Measurements from ENCODE around the gene FGF14. TPM values are rescaled to one million over a fixed set of nuclear protein-coding genes. Genes with fewer than 3 reads are reported as not detected.

The FGF14 gene
- total and polyA plus RNA-seq, 2 donors (not counting 3 experiments of a cell fraction or from before 2014, with no cell fraction given), result not detected

GRCh38 chr13:101751488-101751887 lies 650.4 kb downstream of the FGF14 start:
- Histone ChIP-seq H3K9ac (replicated peaks; ENCODE audit: extremely low read depth, insufficient read depth, low read length) (no peak overlapping the region), H3K9me3 (replicated peaks; ENCODE audit: control insufficient read depth, insufficient read depth, low read length) (no peaks in the 10 kb centered on the region), H4K20me1 (replicated peaks; ENCODE audit: control insufficient read depth, extremely low read depth, insufficient read depth, low read length) (no peaks in the 10 kb centered on the region), H3K4me2 (ENCODE audit: insufficient read depth, low read length) (no peak overlapping the region), H3K9me1 (replicated peaks; ENCODE audit: control insufficient read depth, extremely low read depth, insufficient read depth, low read length) (no peaks in the 10 kb centered on the region), H2AFZ (ENCODE audit: low read depth, low read length) (peak overlapping the region; percentile 72), H3K27me3 (ENCODE audit: control insufficient read depth in 2 of 2, insufficient read depth in 2 of 2, low read length in 2 of 2) (no peaks in the 10 kb centered on the region), H3K27ac (ENCODE audit: insufficient read depth, low read depth, low read length) (no peak overlapping the region), H3K4me3 (replicated peaks in 1 of 3; ENCODE audit: insufficient read depth in 1 of 3, low read depth in 1 of 3, low read length in 3 of 3) (no peak overlapping the region), H3K4me1 (ENCODE audit: control insufficient read depth, extremely low read depth, insufficient read depth, low read length) (peaks cover 6% of the 10 kb centered on the region), H3K36me3 (ENCODE audit: control insufficient read depth in 2 of 2, extremely low read depth in 1 of 2, insufficient read depth in 2 of 2, low read length in 2 of 2) (no peaks in the 10 kb centered on the region), H3K79me2 (ENCODE audit: control insufficient read depth, insufficient read depth, low read length) (no peaks in the 10 kb centered on the region)
- DNase-seq (ENCODE audit: low read depth, low spot score) (peak; percentile 86), FAIRE-seq (peak; percentile 75)
- dilution Hi-C loops (cut with MboI; ENCODE audit: extremely low pct_ligation_motif_present, low sequenced_read_pairs), result loop anchor here (25.0 kb wide), 1 partner anchor 239 kb away; no protein-coding TSS in a partner anchor
- no TSS peak for BruUV-seq (replicated peaks)
- intact Hi-C loops (cut with micrococcal nuclease), result no loop called here
- TF ChIP-seq FOS (IDR thresholded peaks at IDR 0.05; ENCODE audit: borderline replicate concordance, insufficient read depth, low read length) (no peak), JUN (IDR thresholded peaks at IDR 0.05; ENCODE audit: borderline replicate concordance, insufficient read depth, insufficient read length, low read depth) (no peak), GATA2 (IDR thresholded peaks at IDR 0.05; ENCODE audit: insufficient read depth, insufficient read length, low read depth, low read length) (no peak), MYC (IDR thresholded peaks at IDR 0.05; ENCODE audit: low read depth, low read length) (no peak), MAX (IDR thresholded peaks at IDR 0.05; ENCODE audit: insufficient read depth, insufficient read length) (no peak), CTCF (IDR thresholded peaks at IDR 0.05; ENCODE audit: extremely low read depth in 1 of 2, insufficient read depth in 1 of 2, low read depth in 1 of 2, low read length in 2 of 2) (no peak), EZH2 (IDR thresholded peaks at IDR 0.05; ENCODE audit: borderline replicate concordance, low read depth, low read length, severe bottlenecking) (no peak)
- CTCF ChIA-PET, result no interaction called here
- POLR2A ChIA-PET, result no interaction called here
